H1 (cell line): ENCODE data around the gene CAMK2B. TPM values are rescaled to one million over a fixed set of nuclear protein-coding genes. Genes with fewer than 3 reads are reported as not detected.

Experiments used
- CTCF ChIA-PET: fragments of 300-600 bp; sonication (Branson Sonifier 250); formaldehyde crosslinking; loops from one replicate; lab custom pipeline; 2021; ENCODE audit not compliant: partially characterized antibody; lab: Charles Lee
- POLR2A ChIA-PET: fragments of 300-600 bp; sonication (Branson Sonifier 250); formaldehyde crosslinking; loops from one replicate; lab custom pipeline; 2021; ENCODE audit warnings: inconsistent platforms; ENCODE audit not compliant: partially characterized antibody; lab: Charles Lee
- DNase-seq, 2 experiments: peaks; one replicate each; pipeline versions ENCODE4 v3.0.0 to v3.0.0-alpha.2; 2010 to 2022; ENCODE audit warnings: low spot score in 2 of 2, low read depth in 1 of 2, mixed read lengths in 1 of 2
- FAIRE-seq: peaks from 2 replicates; lab custom pipeline; 2011; peaks lifted over from hg19 to GRCh38; lab: Jason Lieb, UNC
- H2AFZ ChIP-seq: 2 replicates; pipeline ENCODE4 v1.8.1; 2012; ENCODE audit warnings: low read length, inconsistent platforms
- H2AK5ac ChIP-seq: 2 replicates; pipeline ENCODE4 v1.6.1; 2013; ENCODE audit warnings: low read depth, low read length
- H2BK120ac ChIP-seq: replicated peaks from 2 replicates; pipeline ENCODE3; 2013; ENCODE audit warnings: low read depth, low read length, inconsistent platforms
- H2BK12ac ChIP-seq: 2 replicates; pipeline ENCODE4 v1.6.1; 2013; ENCODE audit warnings: low read depth, low read length
- H2BK15ac ChIP-seq: 2 replicates; pipeline ENCODE4 v1.6.1; 2013; ENCODE audit warnings: low read length
- H2BK20ac ChIP-seq: 2 replicates; pipeline ENCODE4 v1.6.1; 2013; ENCODE audit warnings: low read length
- H2BK5ac ChIP-seq: 2 replicates; pipeline ENCODE4 v1.6.1; 2013; ENCODE audit warnings: low read depth, low read length
- H3K14ac ChIP-seq: 2 replicates; pipeline ENCODE4 v1.6.1; 2013; ENCODE audit warnings: inconsistent platforms; ENCODE audit not compliant: insufficient read length
- H3K18ac ChIP-seq: 2 replicates; pipeline ENCODE4 v1.6.1; 2013; ENCODE audit warnings: low read length; ENCODE audit errors: extremely low read depth
- H3K23ac ChIP-seq: 2 replicates; pipeline ENCODE4 v1.6.1; 2013; ENCODE audit warnings: inconsistent platforms; ENCODE audit not compliant: insufficient read length
- H3K23me2 ChIP-seq: 2 replicates; pipeline ENCODE4 v1.6.1; 2013; ENCODE audit warnings: low read depth, low read length
- H3K27ac ChIP-seq: 2 replicates; pipeline ENCODE4 v1.6.1; 2011; ENCODE audit warnings: low read depth, low read length, inconsistent platforms
- H3K27me3 ChIP-seq, 4 experiments: replicated peaks in 1 of 4; 1 replicate in 1 of 4; 2 replicates in 3 of 4; pipeline versions ENCODE4 v1.6.1 to v1.8.1; 2011 to 2013; ENCODE audit warnings: low read length in 3 of 4, mild to moderate bottlenecking in 3 of 4, inconsistent platforms in 2 of 4, mixed read lengths in 2 of 4, moderate library complexity in 1 of 4; ENCODE audit not compliant: control insufficient read depth in 3 of 4, insufficient read depth in 3 of 4; ENCODE audit errors: extremely low read depth in 1 of 4
- H3K36me3 ChIP-seq, 4 experiments: 2 replicates each; pipeline versions ENCODE4 v1.6.1 to v1.8.1; 2011 to 2013; ENCODE audit warnings: mild to moderate bottlenecking in 4 of 4, low read length in 3 of 4, moderate library complexity in 2 of 4, control low read depth in 1 of 4, inconsistent platforms in 1 of 4; ENCODE audit not compliant: insufficient read depth in 4 of 4, control insufficient read depth in 2 of 4
- H3K4ac ChIP-seq: replicated peaks from 2 replicates; pipeline ENCODE3; 2013; ENCODE audit warnings: low read length, low read depth, mixed read lengths, inconsistent platforms; ENCODE audit not compliant: insufficient read length
- H3K4me1 ChIP-seq, 4 experiments: replicated peaks in 1 of 4; 1 replicate in 1 of 4; 2 replicates in 3 of 4; pipeline versions ENCODE4 v1.6.1 to v1.8.1; 2011 to 2013; ENCODE audit warnings: low read length in 3 of 4, inconsistent platforms in 2 of 4, mixed read lengths in 1 of 4; ENCODE audit not compliant: insufficient read depth in 4 of 4, control insufficient read depth in 3 of 4
- H3K4me2 ChIP-seq, 2 experiments: 2 replicates each; pipeline versions ENCODE4 v1.6.1 to v1.8.1; 2011 to 2013; ENCODE audit warnings: low read depth in 2 of 2, low read length in 2 of 2, control low read depth in 1 of 2, inconsistent platforms in 1 of 2, mild to moderate bottlenecking in 1 of 2; ENCODE audit not compliant: insufficient read depth in 1 of 2
- H3K4me3 ChIP-seq, 4 experiments: fragments of 200-600, 300-600 bp in 1 of 4; sonication (generic), shearing (Covaris generic), sonication (Bioruptor Twin) in 1 of 4; 2 replicates each; pipeline versions ENCODE4 v1.5.1 to v1.8.1; 2011 to 2016; ENCODE audit warnings: low read length in 4 of 4, low read depth in 3 of 4, control low read depth in 2 of 4, inconsistent platforms in 2 of 4, mild to moderate bottlenecking in 2 of 4, mixed read lengths in 1 of 4, moderate library complexity in 1 of 4; ENCODE audit not compliant: insufficient read depth in 2 of 4; ENCODE audit errors: extremely low read depth in 1 of 4
- H3K56ac ChIP-seq: replicated peaks from 2 replicates; pipeline ENCODE3; 2013; ENCODE audit warnings: low read depth, mild to moderate bottlenecking, mixed read lengths, low read length, inconsistent platforms; ENCODE audit not compliant: insufficient read length
- H3K79me1 ChIP-seq: 2 replicates; pipeline ENCODE4 v1.6.1; 2013; ENCODE audit warnings: low read depth, low read length, control low read depth
- H3K79me2 ChIP-seq, 2 experiments: 2 replicates each; pipeline versions ENCODE4 v1.6.1 to v1.8.1; 2012 to 2013; ENCODE audit warnings: low read length in 2 of 2, mild to moderate bottlenecking in 2 of 2, inconsistent platforms in 1 of 2; ENCODE audit not compliant: insufficient read depth in 2 of 2, control insufficient read depth in 1 of 2
- H3K9ac ChIP-seq, 4 experiments: replicated peaks in 1 of 4; 1 replicate in 1 of 4; 2 replicates in 3 of 4; pipeline versions ENCODE4 v1.6.1 to v1.8.1; 2011 to 2013; ENCODE audit warnings: low read depth in 3 of 4, low read length in 3 of 4, control low read depth in 2 of 4, mild to moderate bottlenecking in 2 of 4, moderate library complexity in 2 of 4, inconsistent platforms in 1 of 4; ENCODE audit errors: extremely low read depth in 1 of 4
- H3K9me3 ChIP-seq, 2 experiments: 2 replicates each; pipeline versions ENCODE4 v1.6.1 to v1.8.1; 2012 to 2013; ENCODE audit warnings: mild to moderate bottlenecking in 2 of 2, moderate library complexity in 2 of 2, control low read depth in 1 of 2, inconsistent platforms in 1 of 2, low read depth in 1 of 2, low read length in 1 of 2, mixed read lengths in 1 of 2; ENCODE audit not compliant: insufficient read depth in 2 of 2
- H4K20me1 ChIP-seq, 2 experiments: replicated peaks in 1 of 2; 2 replicates each; pipeline versions ENCODE3 to v1.8.1; 2011 to 2013; ENCODE audit warnings: inconsistent platforms in 2 of 2, low read length in 2 of 2, mild to moderate bottlenecking in 1 of 2; ENCODE audit not compliant: insufficient read depth in 2 of 2, control insufficient read depth in 1 of 2
- H4K5ac ChIP-seq: 2 replicates; pipeline ENCODE4 v1.6.1; 2013; ENCODE audit warnings: low read length, low read depth, mixed read lengths, inconsistent platforms; ENCODE audit not compliant: insufficient read length
- H4K8ac ChIP-seq: 2 replicates; pipeline ENCODE4 v1.8.0; 2013; ENCODE audit warnings: mild to moderate bottlenecking, moderate library complexity, low read length, inconsistent platforms; ENCODE audit not compliant: insufficient read depth; ENCODE audit errors: extremely low read depth
- H4K91ac ChIP-seq: replicated peaks from 2 replicates; pipeline ENCODE3; 2013; ENCODE audit warnings: low read length, mixed read lengths, inconsistent platforms; ENCODE audit not compliant: insufficient read length
- ASH2L ChIP-seq: fragments of 200-600, 300-600 bp; sonication (generic); IDR thresholded peaks from one replicate; pipeline ENCODE4 v1.7.1; 2017; ENCODE audit warnings: low read length
- CBX8 ChIP-seq: fragments of 300-800, 300-1000 bp; sonication (generic); IDR thresholded peaks from 2 replicates; pipeline ENCODE4 v1.7.1; 2016; ENCODE audit warnings: low read depth, low read length, borderline replicate concordance
- CHD1 ChIP-seq: IDR thresholded peaks from 2 replicates; pipeline ENCODE4 v1.6.1; 2012; ENCODE audit warnings: low read depth, low read length, improper control_type of control experiment
- EZH2 ChIP-seq: fragments of 200-600 bp; sonication (generic); IDR thresholded peaks from 2 replicates; pipeline ENCODE4 v1.7.1; 2012; ENCODE audit warnings: low read depth, mild to moderate bottlenecking, moderate library complexity, low read length, inconsistent platforms; ENCODE audit not compliant: severe bottlenecking
- FOSL1 ChIP-seq: IDR thresholded peaks from 2 replicates; pipeline ENCODE4 v1.6.1; 2011; ENCODE audit warnings: mild to moderate bottlenecking, low read depth, low read length, moderate library complexity; ENCODE audit not compliant: insufficient read depth
- JUN ChIP-seq: IDR thresholded peaks from 2 replicates; pipeline ENCODE4 v1.6.1; 2011; ENCODE audit warnings: low read depth, mild to moderate bottlenecking, improper control_type of control experiment, low read length
- JUND ChIP-seq: IDR thresholded peaks from 2 replicates; pipeline ENCODE4 v1.6.1; 2011; ENCODE audit warnings: mild to moderate bottlenecking, improper control_type of control experiment, low read length
- KDM1A ChIP-seq: fragments of 200-600, 300-600 bp; sonication (generic); IDR thresholded peaks from 2 replicates; pipeline ENCODE4 v1.7.1; 2016; ENCODE audit warnings: mild to moderate bottlenecking, low read length, borderline replicate concordance
- KDM4A ChIP-seq: IDR thresholded peaks from one replicate; pipeline ENCODE4 v1.7.1; 2012; ENCODE audit warnings: low read depth, mild to moderate bottlenecking, moderate library complexity, low read length, inconsistent platforms; ENCODE audit not compliant: severe bottlenecking
- NANOG ChIP-seq: IDR thresholded peaks from 2 replicates; pipeline ENCODE4 v1.6.1; 2011; ENCODE audit warnings: low read length, low read depth, mild to moderate bottlenecking, inconsistent platforms; ENCODE audit not compliant: insufficient read depth, poor library complexity, severe bottlenecking
- SP1 ChIP-seq: IDR thresholded peaks from 2 replicates; pipeline ENCODE4 v1.6.1; 2011; ENCODE audit warnings: low read depth, low read length
- SUZ12 ChIP-seq: fragments of 200-600 bp; sonication (generic); IDR thresholded peaks from 2 replicates; pipeline ENCODE4 v1.6.1; 2012; ENCODE audit warnings: mild to moderate bottlenecking, inconsistent platforms, low read length, moderate library complexity, mixed read lengths
- ZNF274 ChIP-seq: IDR thresholded peaks from 2 replicates; pipeline ENCODE4 v1.7.0; 2012; ENCODE audit warnings: low read length, borderline replicate concordance; ENCODE audit errors: extremely low read depth
- WGBS, 2 experiments: shearing (Covaris generic) in 1 of 2; methylation state at CpG; one replicate each; pipeline versions ENCODE4 v1.1.6 to v1.1.7; 2013 to 2015; ENCODE audit warnings: low lambda C conversion rate in 2 of 2, mixed read lengths in 2 of 2, inconsistent platforms in 1 of 2, low coverage in 1 of 2, missing lambda C conversion rate in 1 of 2; ENCODE audit not compliant: insufficient replicate concordance in 2 of 2, insufficient coverage in 1 of 2, insufficient read length in 1 of 2; ENCODE audit errors: extremely low coverage in 1 of 2, missing lambda C conversion rate in 1 of 2; 5-methylcytosine and 5-hydroxymethylcytosine counted together
- polyA plus RNA-seq, 7 experiments: library from polyadenylated mRNA; depleted of rRNA in 3 of 7; stranded (reverse) in 5 of 7; unstranded in 2 of 7; fragments of >200 nt in 5 of 7; fragments of 200-250 nt in 2 of 7; gene quantifications; 1 replicate in 5 of 7; 2 replicates in 1 of 7; 4 replicates in 1 of 7; pipeline versions ENCODE4 v1.2.1 to v1.2.3, GENCODE V29; 2011 to 2013; ENCODE audit warnings: missing spikeins in 2 of 7, mixed read lengths in 2 of 7
- total RNA-seq: library from RNA; stranded (reverse); fragmentation: NEBNext Ultra II Directional; extraction: Animal tissue kit (Norgen Biotek cat#: 25700); gene quantifications from 2 replicates; pipeline ENCODE4 v1.2.1, GENCODE V29; 2021

CAMK2B gene
- total and polyA plus RNA-seq, 2 of the 8 experiments (the other 6 are each of a cell fraction or from before 2014, with no cell fraction given) = 0.05 to 0.15 TPM

DNA sequence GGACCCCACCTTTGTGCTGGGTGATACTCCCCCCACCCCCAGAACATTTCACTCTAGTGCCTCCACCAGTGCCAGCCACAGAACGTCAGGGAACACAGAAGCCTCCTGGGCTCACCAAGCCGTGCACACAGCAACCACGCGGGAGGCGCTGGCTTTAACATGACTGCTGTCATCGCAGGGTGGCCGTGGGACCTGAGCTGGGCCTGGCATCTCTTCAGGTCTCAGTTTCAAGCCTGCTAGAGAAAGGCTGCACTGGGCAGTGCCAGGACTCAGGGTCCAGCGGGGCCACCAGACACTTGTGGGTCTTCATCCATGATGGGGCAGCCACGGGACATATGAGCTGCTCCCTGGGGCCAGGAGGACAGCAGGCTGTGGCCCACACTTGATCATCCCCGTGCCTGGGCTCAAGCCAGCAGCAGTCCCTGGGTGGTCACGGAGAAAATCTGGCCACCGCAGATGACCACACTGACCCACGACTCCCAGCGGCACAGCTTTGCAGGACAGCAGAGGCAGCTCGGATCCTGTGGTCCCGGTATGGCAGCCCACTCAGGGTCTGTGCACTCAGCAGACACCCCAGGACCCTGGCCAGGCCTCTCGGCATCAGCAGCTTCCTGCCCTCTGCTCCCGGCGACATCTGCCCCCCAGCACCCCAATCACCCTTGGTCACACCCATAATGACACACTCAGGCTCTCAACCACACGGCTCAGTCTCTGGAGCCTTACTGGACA is 44.2 kb downstream of the CAMK2B start:
- Histone ChIP-seq H3K4me1 (peaks cover 0 to 5% (median 1%) of the 10 kb centered on the region in 4 experiments; a peak in 3 of 7 replicates), H3K56ac (no peak overlapping the region), H4K5ac (no peak overlapping the region), H3K27me3 (peaks cover 0 to 4% (median 3%) of the 10 kb centered on the region in 4 experiments; a peak in 3 of 7 replicates), H2AK5ac (no peak overlapping the region), H3K14ac (no peak overlapping the region), H3K23ac (no peak overlapping the region), H3K18ac (no peak overlapping the region), H2AFZ (no peak overlapping the region), H4K20me1 (peaks cover 0 to 3% of the 10 kb centered on the region in 2 experiments), H3K79me2 (no peaks in the 10 kb centered on the region), H2BK15ac (no peak overlapping the region), H2BK12ac (no peak overlapping the region), H4K91ac (no peak overlapping the region), H3K9me3 (no peaks in the 10 kb centered on the region), H2BK120ac (no peak overlapping the region), H3K36me3 (no peaks in the 10 kb centered on the region), H3K27ac (no peak overlapping the region), H3K79me1 (no peaks in the 10 kb centered on the region), H4K8ac (peak overlapping the region; percentile 68), H3K4me2 (no peak overlapping the region), H3K4ac (no peak overlapping the region), H2BK5ac (no peak overlapping the region), H2BK20ac (no peak overlapping the region), H3K23me2 (no peaks in the 10 kb centered on the region), H3K4me3 (no peak overlapping the region), H3K9ac (no peak overlapping the region)
- ChIA-PET POLR2A (interaction anchor here (1.2 kb wide), 1 partner anchor 9 kb away, joined by 4 read pairs; no protein-coding TSS in a partner anchor), CTCF (interaction anchor here (0.8 to 1.8 kb wide), 5 partner anchors 9 to 64 kb away, joined by 3 to 7 read pairs (median 3); no protein-coding TSS in a partner anchor)
- FAIRE-seq (no peak), DNase-seq (peak in 1 of 2 experiments; percentile 42)
- WGBS, 2 experiments = 90% methylated on average over 20 of the region's 20 CpGs; no CpG with 5 or more reads in 1 of the 2 experiments
- TF ChIP-seq ZNF274 (no peak), NANOG (no peak), FOSL1 (no peak), EZH2 (no peak), CHD1 (no peak), CBX8 (no peak), JUN (no peak), ASH2L (no peak), KDM1A (no peak), KDM4A (no peak), SP1 (no peak), JUND (no peak), SUZ12 (no peak)
